Midbrain (tissue), 1 donor: ENCODE data around the gene UBAC1.
A peak's percentile ranks its signal among the peaks of the same experiment; 100 is the strongest.

Experiments used
- DNase-seq: peaks from one replicate; lab custom pipeline; 2025; lab: John Stamatoyannopoulos, UW

The UBAC1 gene

DNA sequence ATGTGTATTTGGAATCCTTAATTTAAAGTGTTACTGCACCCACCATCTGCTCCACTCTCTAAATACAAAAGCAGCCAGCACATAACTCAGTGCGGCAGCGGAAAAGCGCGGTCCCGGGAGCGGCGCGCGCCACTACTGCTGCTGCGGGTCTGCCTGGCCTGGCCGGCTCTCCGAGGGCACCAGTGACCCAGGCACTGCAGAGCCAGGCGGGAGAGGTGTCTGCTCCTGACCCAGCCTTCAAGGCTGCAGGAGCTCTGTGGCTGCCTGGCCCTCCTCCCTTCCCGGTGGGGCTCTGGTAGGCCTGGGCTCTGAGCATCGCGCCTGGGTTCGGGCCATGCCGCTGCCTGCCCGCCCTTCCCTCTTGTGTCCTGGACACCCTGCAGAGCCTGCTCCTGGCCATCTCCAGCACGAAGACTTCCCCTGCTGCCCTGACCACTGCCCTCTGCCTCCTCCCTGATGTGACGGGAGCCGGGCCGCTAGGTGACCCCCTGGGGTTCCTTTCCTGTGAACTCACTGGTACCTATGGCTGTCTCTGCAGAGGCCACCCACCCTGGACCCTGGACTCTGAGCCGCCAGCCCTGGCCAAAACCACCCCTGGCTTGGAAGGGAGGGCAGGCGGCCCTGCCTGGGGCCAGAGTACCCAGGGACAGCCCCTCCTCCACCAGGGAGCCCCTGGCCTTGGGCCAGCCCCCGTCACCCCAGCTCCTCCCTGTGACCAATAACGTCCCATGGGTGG, 32.8 kb upstream of the UBAC1 start:
- DNase-seq, result no peak

DNA sequence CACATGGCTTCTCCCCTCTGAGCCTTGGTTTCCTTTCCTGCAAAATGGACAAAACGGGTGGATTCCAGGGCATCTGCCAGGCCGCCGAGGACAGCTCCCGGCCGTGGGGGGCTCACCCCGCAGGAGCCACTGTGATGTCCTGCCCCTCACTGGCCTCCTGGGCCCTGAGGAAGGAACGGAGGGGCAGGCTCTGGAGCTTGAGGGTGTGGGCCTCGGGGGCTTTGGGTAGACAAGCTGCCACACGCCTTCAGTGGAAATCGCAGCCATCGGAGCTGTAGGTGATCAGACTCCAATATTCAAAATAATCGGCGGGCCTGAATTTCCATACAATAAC, 32.2 kb upstream of the UBAC1 start:
- DNase-seq, result no peak

DNA sequence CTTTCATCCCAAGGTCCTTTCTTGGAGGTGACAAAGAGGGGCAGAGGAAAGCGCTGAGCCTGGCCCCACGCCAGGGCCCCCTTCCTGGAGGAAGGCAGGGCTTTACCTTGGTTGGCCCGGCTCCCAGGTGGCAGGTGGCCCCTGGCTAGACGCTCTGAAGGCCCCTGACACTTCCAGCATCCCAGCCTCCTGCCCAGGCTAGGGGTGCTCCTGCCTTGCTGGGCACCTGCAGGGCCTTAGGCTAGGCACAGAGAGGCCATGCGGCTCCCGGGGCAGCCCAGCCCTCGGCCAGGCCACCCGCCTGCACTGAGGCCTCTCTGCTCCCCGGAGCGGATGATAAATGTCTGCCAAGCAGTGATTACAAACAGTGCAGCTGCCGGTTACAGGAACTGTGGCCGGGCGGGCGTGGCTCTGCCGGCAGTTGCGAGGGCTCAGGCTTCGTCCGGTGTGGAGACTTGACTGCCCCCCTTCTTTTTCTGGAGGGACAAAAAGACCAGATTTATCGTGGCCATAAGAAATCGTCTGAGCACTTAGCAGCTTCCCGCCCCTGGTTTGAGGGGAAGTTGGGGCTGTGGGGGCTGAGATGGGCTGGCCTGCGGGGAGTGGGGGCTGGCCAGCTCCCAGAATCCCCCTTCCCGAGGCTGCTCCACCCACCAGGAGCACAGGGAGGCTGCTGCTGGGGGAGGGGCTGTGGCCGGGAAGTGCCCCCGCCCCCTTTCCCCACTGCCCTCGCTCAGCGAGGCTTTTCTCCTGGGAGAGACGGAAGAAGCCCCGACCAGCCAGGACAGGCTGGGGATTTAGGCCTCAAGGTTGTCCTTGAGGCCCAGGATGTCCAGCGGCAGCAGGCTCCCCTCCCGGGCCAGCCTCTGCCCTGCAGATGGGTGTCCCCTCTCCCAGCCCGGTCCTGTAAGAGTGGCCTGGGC, 31.6 kb upstream of the UBAC1 start:
- no peak for DNase-seq

DNA sequence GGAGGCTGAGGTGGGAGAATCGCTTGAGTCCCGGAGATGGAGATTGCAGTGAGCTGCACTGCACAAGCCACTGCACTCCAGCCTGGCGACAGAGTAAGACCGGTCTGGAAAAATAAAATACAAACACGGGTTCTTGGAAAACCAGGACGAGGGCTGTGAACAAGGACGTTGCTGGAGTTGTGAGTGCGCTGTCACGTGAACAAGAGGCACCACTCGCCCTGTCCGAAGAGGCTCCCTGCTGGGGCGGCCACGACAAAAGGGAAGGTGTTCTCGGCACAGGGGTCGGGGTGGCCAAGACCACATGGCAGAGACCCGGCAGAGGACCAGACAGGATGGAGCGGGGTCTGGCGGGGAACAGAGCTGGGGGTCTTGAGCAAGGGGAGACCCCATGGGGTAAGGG, 30.6 kb upstream of the UBAC1 start:
- DNase-seq, result no peak

DNA sequence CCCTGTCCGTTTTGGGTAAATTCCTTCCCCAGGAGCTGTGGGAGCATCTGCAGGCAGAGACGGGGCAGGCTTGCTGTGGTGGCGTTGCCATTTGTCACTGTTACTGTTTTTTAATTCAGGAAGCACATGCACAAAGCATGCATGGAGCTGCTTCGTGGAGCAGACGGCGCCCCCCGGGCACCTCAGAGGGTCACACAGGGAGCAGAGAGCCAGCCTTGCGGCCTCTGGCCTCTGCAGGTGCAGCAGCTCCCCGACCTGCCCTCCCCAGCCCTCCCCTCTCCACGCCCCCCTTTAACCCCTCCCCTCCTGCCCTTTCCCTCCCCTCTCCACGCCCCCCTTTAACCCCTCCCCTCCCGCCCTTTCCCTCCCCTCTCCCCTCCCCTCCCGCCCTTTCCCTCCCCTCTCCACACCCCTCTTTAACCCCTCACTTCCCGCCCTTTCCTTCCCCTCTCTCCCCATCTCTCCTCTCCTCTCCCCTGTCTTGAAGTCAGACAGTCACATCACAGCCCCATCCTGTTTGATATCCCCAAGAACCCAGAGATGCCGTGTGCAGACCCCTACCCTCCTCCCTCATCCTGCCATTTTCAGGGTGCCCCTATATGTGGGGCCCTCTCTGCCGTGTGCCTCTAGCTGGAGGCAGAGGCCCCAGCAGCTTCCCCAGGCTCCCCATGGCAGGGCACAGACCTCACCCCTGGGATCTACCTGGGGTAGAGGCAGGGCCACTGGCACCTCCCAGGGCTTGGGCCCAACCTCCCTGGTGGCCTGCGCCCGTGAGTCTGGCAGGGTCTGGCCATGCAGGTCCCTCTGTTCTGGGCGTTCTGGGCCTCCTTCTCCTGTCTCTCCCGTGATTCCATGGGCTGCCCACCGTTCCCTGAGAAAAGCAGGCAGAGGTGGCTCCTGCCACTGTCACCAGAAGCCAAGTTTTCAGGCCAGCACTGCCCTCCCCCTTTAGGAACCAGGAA, 29.6 kb upstream of the UBAC1 start:
- peak; percentile 37 for DNase-seq

DNA sequence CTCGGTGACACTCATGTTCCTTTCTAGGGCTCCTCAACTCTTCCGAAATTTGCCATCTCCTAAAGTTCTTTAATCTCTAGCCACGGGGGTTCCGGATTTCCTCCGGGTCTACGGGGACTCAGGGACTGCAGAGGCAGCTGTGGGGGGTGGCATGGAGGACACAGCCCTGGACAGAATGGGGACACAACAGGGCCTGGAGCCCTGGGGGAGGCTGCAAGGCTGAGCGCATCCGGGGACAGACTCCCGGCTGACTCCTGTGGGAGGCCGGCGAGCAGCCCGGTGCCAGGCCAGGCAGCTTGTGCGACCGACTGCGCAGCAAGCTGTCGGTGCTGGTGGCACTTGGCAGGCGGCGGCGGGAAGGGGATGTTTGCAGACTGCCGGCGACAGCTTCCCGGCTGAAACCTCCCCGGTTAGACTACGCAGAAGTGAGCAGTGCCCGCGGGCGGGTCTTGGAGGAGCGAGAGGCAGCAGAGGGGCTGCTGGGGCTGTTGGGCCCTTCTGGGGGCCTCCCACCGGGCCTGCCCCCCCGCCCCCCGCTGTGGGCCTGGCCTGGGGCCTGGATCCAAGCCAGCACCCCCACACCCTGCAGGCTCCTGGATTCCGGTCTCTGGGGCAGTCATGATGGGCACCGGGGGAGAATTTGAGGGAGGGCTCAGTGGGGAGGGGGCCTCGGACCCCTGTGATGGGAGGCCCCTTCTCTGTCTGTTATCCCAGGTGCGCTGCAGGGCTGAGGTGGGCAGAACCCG, 28.7 kb upstream of the UBAC1 start:
- DNase-seq, result no peak

DNA sequence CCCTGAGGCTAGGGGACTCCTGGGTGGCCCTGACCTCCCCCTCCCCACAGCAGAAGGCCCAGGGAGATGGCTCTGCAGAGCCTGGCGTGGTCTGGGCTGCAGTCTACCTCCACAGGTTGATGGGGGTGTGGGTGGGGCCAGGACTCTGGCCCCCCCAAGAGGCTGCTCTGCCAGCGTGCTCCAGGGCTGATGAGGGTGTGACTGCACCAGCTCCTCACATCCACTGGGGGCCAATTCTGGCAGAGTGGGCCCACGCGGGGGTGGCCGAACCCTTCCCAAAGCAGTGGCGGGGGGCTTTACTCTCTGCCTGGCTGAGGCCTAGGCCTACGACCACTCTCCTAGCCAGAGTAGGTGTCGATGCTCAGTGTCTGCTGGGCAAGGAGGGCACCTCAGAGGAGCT, 28.0 kb upstream of the UBAC1 start:
- DNase-seq, result no peak

DNA sequence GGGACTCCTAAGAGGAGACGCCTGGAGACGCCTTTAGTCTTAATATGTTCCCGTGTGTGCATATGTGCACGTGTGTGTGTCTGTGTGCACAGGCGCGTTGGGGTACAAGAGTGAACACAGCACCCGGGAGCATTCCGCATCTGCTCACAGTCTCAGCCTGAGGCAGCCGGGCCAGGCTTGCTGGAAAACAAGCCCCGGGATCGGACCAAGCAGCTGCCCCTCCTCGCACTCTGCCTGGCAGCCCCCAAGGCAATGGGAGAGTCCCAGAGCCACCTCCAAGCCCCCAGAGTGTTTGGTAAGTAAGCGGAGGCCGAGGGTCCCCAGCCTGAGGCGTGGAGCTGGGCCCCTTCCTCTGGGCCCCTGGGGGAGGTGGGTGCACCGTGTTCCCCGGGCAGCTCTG, 27.3 kb upstream of the UBAC1 start:
- DNase-seq, result no peak

DNA sequence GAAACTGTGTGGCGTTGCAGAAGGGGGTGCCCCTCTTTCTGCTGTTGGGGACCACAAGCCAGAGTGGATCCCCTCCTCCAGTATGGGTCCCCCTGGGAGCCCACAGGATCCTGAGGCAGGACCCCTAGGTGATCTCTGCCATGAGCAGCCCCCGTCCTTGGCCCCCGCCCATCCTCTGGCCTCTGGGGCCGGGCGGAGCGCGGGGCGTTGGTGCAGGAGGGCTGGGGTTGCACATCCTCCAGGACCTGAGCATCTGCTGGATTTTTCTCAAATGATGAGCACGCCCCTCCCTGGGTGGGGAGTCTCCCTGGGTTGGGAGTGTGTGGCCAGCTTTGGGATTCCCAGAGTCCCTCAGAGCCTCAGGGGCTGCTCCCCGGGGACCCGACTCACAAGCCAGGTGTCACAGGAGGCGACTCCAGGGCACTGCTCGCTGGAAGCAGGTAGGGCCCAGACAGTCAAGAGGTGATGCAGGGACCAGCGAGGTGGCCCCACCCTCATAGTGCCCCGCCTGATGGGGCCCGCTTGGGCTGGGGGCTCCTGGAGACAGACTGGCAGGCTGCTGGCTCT, 26.7 kb upstream of the UBAC1 start:
- no peak for DNase-seq

DNA sequence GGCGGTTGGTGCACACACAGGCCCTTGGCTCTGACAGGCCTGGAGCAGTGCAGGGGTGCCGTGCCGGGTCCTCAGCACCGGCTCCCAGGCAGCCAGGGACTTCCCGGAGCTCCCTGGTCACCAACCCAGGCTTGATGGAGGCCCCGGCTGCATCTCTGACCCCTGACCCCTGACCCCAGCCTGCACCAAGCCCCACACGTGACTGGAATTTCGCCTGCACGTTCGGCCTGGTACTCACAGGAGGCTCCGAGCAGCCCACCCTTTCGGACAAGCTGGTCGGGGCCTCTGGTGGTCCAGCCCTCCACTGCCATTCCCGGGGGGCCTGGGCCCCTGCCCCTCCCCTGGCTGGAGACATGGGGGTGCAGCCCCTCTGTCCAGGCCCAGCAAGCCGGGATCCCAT, 25.4 kb upstream of the UBAC1 start:
- DNase-seq, result no peak

DNA sequence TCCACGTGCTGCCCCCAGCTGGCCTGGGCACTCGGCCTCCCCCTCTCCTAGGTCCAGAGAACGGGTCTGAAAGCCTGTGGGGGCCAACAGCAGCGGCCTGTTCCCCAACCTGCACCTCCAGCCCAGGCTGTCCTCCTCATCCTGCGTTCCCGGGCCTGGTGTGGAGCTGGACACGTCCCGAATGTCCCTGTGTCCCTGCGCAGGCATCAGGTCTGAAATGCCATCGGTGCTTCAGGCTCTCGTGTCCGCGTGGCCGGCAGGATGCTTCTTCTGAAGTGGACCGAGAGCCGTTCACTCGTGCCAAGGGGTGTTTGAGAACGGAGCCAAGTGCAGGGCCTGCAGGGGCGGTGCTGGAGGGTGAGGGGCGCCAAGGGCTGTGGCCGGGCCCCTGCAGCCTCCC, 24.7 kb upstream of the UBAC1 start:
- no peak for DNase-seq

DNA sequence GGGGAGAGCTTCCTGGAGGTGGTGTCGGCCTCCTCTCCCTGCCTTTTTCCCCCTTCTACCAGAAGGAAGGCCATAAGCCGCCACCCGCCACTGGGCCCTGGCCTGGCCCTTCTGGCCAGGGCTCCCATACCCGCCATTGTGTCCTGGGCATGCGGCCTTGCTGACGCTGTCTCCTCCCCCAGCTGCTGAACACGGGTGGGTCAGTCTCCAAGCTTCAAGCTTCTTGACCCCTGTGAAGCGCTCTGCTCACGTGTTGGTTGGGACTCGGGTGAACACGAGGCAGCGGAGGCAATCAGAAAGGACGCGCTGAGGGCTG, 24.2 kb upstream of the UBAC1 start:
- DNase-seq, result no peak

DNA sequence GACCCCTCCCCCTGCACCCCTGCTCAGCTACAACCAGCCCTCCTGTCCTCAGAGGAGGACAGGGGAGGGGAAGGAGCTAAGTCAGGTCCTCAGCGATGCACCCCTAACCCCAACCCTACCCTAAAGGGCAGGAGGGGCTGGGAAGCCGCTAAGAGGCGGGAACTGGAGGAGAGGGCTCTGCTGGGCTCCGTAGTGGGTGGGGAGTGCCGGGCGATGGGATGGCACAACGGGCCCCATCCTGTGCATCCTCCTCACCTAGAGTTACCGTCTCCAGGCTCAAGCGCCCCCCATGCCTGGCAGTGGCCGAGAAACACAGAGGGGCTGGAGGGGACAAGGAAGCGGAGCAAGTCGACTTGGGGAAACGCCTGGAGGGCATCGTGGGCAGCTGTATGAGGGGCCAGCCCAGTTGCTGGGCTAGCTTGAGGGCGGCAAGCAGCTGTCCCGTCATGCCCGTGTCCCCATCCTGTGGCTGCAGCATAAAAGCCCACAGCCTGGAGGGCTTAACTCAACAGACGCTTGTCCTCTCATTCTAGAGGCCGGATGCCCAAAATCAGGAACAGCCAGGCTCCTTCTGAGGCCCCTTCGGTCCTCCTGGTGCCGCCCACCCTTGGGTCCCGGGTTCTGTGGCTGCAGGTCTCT, 23.0 kb upstream of the UBAC1 start:
- DNase-seq, result no peak

DNA sequence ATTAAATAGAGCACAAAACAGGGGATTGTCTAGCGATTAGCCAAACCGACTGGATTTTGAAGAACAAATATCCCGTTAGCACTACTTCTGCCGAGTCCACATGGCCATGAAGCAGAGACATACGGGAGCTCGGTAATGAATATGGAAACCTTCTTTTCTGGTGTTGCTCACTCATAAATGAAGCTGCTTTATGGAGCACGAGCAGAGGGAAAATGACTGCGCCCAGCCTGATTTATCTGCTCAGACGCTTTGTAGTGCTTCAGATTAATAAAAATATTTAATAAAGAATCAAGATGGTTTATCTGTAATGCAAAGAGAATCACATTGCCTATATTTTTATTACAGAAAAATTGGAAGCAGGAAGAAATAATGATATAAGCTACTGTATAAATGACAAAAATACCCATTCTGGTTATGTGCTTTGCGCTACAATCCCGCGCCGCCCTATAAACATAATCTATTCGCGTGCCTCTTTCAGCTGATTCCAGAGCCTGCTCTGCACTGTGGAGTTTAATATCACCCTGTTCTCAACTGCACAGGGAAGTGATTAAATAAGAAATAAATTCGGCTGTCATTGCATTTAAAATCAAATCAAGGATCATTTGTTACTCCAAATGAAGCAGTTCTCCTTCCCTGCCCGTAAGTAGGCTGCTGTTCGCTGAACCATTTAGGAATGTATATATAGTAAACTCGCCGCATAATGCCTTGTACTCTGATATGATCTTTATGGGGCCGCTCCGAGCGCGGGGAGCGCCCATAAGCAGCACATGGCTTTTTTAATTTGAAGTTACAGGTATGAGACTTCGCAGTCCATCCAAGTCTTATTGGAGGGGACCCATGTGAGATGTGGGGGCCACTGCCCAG, 22.3 kb upstream of the UBAC1 start:
- no peak for DNase-seq

DNA sequence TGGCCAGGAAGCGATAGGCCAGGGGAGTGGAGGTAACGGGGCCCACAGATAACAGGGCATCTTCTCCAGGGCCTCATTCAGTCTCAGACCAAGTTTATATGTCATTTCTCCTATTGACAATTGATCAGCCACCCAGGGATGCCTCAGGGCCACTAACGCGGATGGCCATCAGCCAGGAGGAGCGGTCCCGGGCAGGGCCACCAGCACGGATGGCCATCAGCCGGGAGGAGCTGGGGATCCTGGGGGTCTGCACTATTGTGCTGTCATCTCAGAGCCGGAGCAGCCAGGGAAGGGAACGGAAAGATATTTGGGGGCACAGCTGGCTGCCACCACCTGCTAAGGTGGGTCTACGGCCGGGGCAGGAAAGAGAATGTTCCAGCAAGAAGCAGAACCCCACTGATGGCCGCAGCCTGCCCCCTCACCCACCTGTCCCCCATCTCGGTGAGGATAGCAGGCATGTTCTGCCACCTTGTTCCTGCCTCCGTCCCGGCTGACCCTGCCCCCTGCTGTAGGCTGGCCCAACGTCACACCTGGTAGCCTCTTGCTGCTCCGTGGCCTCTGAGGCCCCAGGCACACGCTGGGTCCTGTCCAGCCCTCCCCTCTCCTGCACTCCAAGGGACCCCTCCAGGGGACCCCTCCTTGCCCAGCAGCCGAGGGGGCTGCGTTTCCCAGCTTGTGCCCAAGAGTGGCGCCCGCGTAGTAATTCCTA, 21.5 kb upstream of the UBAC1 start:
- DNase-seq, result no peak

DNA sequence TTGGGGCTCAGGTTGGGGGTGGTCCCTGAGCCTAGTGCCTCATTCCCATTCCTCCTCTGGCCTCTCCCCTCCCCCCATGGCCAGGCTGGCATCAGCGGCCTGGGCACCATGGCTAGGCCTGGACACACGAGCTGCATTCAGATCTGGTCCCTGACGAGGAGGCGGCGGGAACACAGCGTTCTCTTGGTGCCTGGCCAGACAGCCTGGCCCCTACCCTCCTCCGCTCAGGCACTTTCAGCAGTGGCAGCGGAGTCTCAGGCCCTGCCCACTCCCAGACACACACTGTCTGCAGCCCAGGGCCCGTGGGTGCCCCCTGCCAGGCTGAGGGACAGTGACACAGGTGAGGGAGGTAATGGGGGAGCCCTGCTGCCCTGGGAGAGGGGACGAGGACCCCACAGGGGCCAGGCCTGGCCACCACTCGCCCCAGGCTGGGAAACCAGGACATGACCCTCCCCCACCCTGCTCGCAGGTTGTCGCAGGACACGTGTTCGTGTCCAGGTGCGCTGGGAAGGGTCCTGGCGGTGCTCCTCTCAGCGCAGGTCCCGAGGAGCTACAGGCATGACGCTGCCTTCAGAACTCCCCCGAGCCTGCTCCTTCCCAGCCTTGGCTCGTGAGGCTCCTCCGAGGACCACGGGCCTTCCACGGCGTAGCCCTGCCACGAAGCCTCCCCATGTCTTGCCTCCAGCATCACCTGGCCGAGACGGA, 19.9 kb upstream of the UBAC1 start:
- peak; percentile 89 for DNase-seq

DNA sequence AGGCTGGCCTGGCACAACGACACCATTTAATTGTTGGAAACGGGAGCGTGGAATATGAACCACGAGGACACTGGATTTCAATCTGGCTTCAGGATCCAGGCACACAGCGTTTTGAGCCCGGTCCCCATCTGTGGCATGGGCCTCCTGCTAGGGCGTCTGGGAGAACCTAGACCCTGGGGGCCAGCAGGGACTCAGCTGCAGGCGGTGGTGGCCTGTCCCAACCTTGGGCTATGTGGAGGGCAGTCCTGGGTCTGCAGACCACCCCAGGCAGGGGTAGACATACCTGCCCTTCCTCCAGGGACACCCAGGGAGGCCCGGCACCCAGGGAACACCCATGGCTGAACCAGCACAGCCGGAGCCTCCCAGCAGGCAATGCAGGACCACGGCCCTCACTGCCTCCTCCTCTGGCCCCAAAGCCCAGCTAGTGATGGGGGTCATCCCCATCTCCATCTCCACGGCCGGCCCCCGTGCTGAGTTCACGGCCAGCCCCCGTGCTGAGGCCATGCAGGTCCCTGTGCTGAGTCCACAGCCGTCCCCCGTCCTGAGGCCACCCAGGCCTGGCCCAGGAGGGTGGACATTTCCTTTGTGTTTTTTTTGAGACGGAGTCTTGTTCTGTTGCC, 18.5 kb upstream of the UBAC1 start:
- no peak for DNase-seq
